ENCODE data around the gene RCAN1. TPM values are rescaled to one million over a fixed set of nuclear protein-coding genes. Genes with fewer than 3 reads are reported as not detected.

RCAN1 gene
- total RNA-seq, 1 experiment from 2014 or later, result 13.5 TPM

GRCh38 chr21:34650861-34651431 is 36.0 kb upstream of the RCAN1 start:
- in situ Hi-C loops (cut with HindIII; ENCODE audit: low pct_unique_long_range_greater_than_20kb, low sequenced_read_pairs), result no loop called here
- no peak for DNase-seq (ENCODE audit: low read depth, low spot score)
- CTCF ChIA-PET, result no interaction called here
- H3K9me3 ChIP-seq (ENCODE audit: control insufficient read depth, insufficient read depth, low read depth, low read length), result no peaks in the 10 kb centered on the region
- no peak overlapping the region for H3K4me3 ChIP-seq (ENCODE audit: low read depth in 2 of 2, low read length in 2 of 2)
- POLR2A ChIA-PET, result no interaction called here
- intact Hi-C loops (cut with micrococcal nuclease; ENCODE audit: unreplicated experiment), result no loop called here
- H3K36me3 ChIP-seq (ENCODE audit: control insufficient read depth, insufficient read depth, low read length), result no peaks in the 10 kb centered on the region
- H3K27ac ChIP-seq (ENCODE audit: low read length), result no peak overlapping the region
- no peaks in the 10 kb centered on the region for H3K4me1 ChIP-seq (ENCODE audit: control insufficient read depth, insufficient read depth, low read length)
- ATAC-seq, result no peak
- peaks cover 5% of the 10 kb centered on the region for H3K27me3 ChIP-seq (ENCODE audit: control insufficient read depth, insufficient read depth, low read length)
- TF ChIP-seq CTCF (IDR thresholded peaks at IDR 0.05) (no peak), TCF7L2 (IDR thresholded peaks at IDR 0.05; ENCODE audit: low read depth, low read length) (no peak), POLR2AphosphoS5 (IDR thresholded peaks at IDR 0.05; ENCODE audit: low read depth, low read length) (no peak), SIN3A (IDR thresholded peaks at IDR 0.05; ENCODE audit: borderline replicate concordance, insufficient read depth, low read depth, low read length) (no peak), REST (IDR thresholded peaks at IDR 0.05; ENCODE audit: insufficient read depth in 1 of 2, low read depth in 2 of 2, low read length in 1 of 2) (no peak)
- no TSS peak for BruUV-seq (replicated peaks)

GRCh38 chr21:34649400-34649799 is 34.5 kb upstream of the RCAN1 start:
- Histone ChIP-seq H3K9me3 (ENCODE audit: control insufficient read depth, insufficient read depth, low read depth, low read length) (no peaks in the 10 kb centered on the region), H3K27ac (ENCODE audit: low read length) (no peak overlapping the region), H3K36me3 (ENCODE audit: control insufficient read depth, insufficient read depth, low read length) (no peaks in the 10 kb centered on the region), H3K4me1 (ENCODE audit: control insufficient read depth, insufficient read depth, low read length) (no peaks in the 10 kb centered on the region), H3K4me3 (ENCODE audit: low read depth in 2 of 2, low read length in 2 of 2) (no peak overlapping the region), H3K27me3 (ENCODE audit: control insufficient read depth, insufficient read depth, low read length) (peaks cover 5% of the 10 kb centered on the region)
- TF ChIP-seq CTCF (IDR thresholded peaks at IDR 0.05), result no peak
- TF ChIP-seq POLR2AphosphoS5 (IDR thresholded peaks at IDR 0.05; ENCODE audit: low read depth, low read length), result no peak
- TF ChIP-seq SIN3A (IDR thresholded peaks at IDR 0.05; ENCODE audit: borderline replicate concordance, insufficient read depth, low read depth, low read length), result no peak
- TF ChIP-seq REST (IDR thresholded peaks at IDR 0.05; ENCODE audit: insufficient read depth in 1 of 2, low read depth in 2 of 2, low read length in 1 of 2), result no peak
- TF ChIP-seq TCF7L2 (IDR thresholded peaks at IDR 0.05; ENCODE audit: low read depth, low read length), result no peak
- ChIA-PET CTCF (no interaction called here), POLR2A (no interaction called here)
- BruUV-seq (replicated peaks), result no TSS peak
- no peak for ATAC-seq
- intact Hi-C loops (cut with micrococcal nuclease; ENCODE audit: unreplicated experiment), result no loop called here
- in situ Hi-C loops (cut with HindIII; ENCODE audit: low pct_unique_long_range_greater_than_20kb, low sequenced_read_pairs), result no loop called here
- DNase-seq (ENCODE audit: low read depth, low spot score), result no peak
